IMR-90 (cell line): ENCODE data around the gene TMEM263. TPM values are rescaled to one million over a fixed set of nuclear protein-coding genes. Genes with fewer than 3 reads are reported as not detected.

Experiments used
- ATAC-seq: fragments of 200-7000 bp; cut with Tn5 transposase; 2 replicates; pipeline ENCODE4 v1.9.1; 2020; ENCODE audit warnings: low read depth, mild to moderate bottlenecking, moderate library complexity
- BruUV-seq: library from RNA; stranded (reverse); fragments of 400-500 nt; replicated peaks from 2 replicates; lab custom pipeline; 2021; lab: Mats Ljungman, UMichigan
- CTCF ChIA-PET: fragments of 300-600 bp; formaldehyde crosslinking; extraction: SDS; loops from one replicate; lab custom pipeline; 2021; ENCODE audit warnings: antibody characterized with exemption; lab: Yijun Ruan, JAX
- POLR2A ChIA-PET: fragments of 300-600 bp; sonication (Branson Sonifier 250); formaldehyde crosslinking; loops from one replicate; lab custom pipeline; 2022; ENCODE audit warnings: antibody characterized with exemption; ENCODE audit not compliant: unreplicated experiment; lab: Charles Lee
- DNase-seq: peaks from one replicate; pipeline ENCODE4 v3.0.0; 2013
- H2AFZ ChIP-seq: replicated peaks from 2 replicates; pipeline ENCODE3; 2013; ENCODE audit warnings: low read length, mild to moderate bottlenecking; ENCODE audit not compliant: poor library complexity
- H2AK5ac ChIP-seq: 2 replicates; pipeline ENCODE4 v1.6.1; 2013; ENCODE audit warnings: low read depth, low read length, inconsistent platforms
- H2AK9ac ChIP-seq: replicated peaks from 2 replicates; pipeline ENCODE3; 2013; ENCODE audit warnings: mild to moderate bottlenecking, low read depth, low read length, moderate library complexity; ENCODE audit not compliant: poor library complexity
- H2BK120ac ChIP-seq: 2 replicates; pipeline ENCODE4 v1.6.1; 2013; ENCODE audit warnings: low read depth, low read length, inconsistent platforms
- H2BK15ac ChIP-seq: 3 replicates; pipeline ENCODE4 v1.6.1; 2013; ENCODE audit warnings: low read depth, low read length, inconsistent platforms
- H2BK20ac ChIP-seq: 2 replicates; pipeline ENCODE4 v1.6.1; 2013; ENCODE audit warnings: low read depth, mild to moderate bottlenecking, inconsistent platforms, low read length, moderate library complexity
- H2BK5ac ChIP-seq: 2 replicates; pipeline ENCODE4 v1.6.1; 2013; ENCODE audit warnings: mild to moderate bottlenecking, low read depth, low read length, inconsistent platforms; ENCODE audit not compliant: poor library complexity, severe bottlenecking
- H3K14ac ChIP-seq: replicated peaks from 2 replicates; pipeline ENCODE4 v1.6.1; 2013; ENCODE audit warnings: low read depth, low read length, inconsistent platforms
- H3K18ac ChIP-seq: 2 replicates; pipeline ENCODE4 v1.6.1; 2013; ENCODE audit warnings: low read depth, low read length, control low read depth
- H3K23ac ChIP-seq: 2 replicates; pipeline ENCODE4 v1.6.1; 2013; ENCODE audit warnings: low read depth, low read length, inconsistent platforms
- H3K27ac ChIP-seq: 2 replicates; pipeline ENCODE4 v1.5.1; 2013; ENCODE audit warnings: mild to moderate bottlenecking, control low read depth, low read length; ENCODE audit not compliant: insufficient read depth
- H3K27me3 ChIP-seq: 2 replicates; pipeline ENCODE4 v1.6.1; 2013; ENCODE audit warnings: low read length; ENCODE audit not compliant: control insufficient read depth, insufficient read depth
- H3K36me3 ChIP-seq: 2 replicates; pipeline ENCODE4 v1.6.1; 2013; ENCODE audit warnings: low read length, mixed read lengths; ENCODE audit not compliant: control insufficient read depth, insufficient read depth
- H3K4ac ChIP-seq: 2 replicates; pipeline ENCODE4 v1.6.1; 2013; ENCODE audit warnings: low read depth, low read length, inconsistent platforms
- H3K4me1 ChIP-seq: 2 replicates; pipeline ENCODE4 v1.6.1; 2013; ENCODE audit warnings: low read length, mixed read lengths; ENCODE audit not compliant: control insufficient read depth, insufficient read depth
- H3K4me2 ChIP-seq: 2 replicates; pipeline ENCODE4 v1.6.1; 2013; ENCODE audit warnings: low read depth, mild to moderate bottlenecking, control low read depth, low read length, moderate library complexity
- H3K4me3 ChIP-seq: 2 replicates; pipeline ENCODE4 v1.5.1; 2013; ENCODE audit warnings: low read depth, mild to moderate bottlenecking, control low read depth, low read length, moderate library complexity; ENCODE audit not compliant: insufficient read depth
- H3K56ac ChIP-seq: 2 replicates; pipeline ENCODE4 v1.6.1; 2013; ENCODE audit warnings: low read length, inconsistent platforms; ENCODE audit not compliant: insufficient read depth; ENCODE audit errors: extremely low read depth
- H3K79me1 ChIP-seq, 2 experiments: 2 replicates each; pipeline ENCODE4 v1.6.1; 2013; ENCODE audit warnings: low read length in 2 of 2, inconsistent platforms in 1 of 2, low read depth in 1 of 2
- H3K9ac ChIP-seq: 2 replicates; pipeline ENCODE4 v1.6.1; 2013; ENCODE audit warnings: low read depth, low read length, control low read depth
- H3K9me1 ChIP-seq: 2 replicates; pipeline ENCODE4 v1.6.1; 2013; ENCODE audit warnings: low read length, inconsistent platforms; ENCODE audit not compliant: insufficient read depth
- H3K9me3 ChIP-seq: 2 replicates; pipeline ENCODE4 v1.6.1; 2013; ENCODE audit warnings: low read length; ENCODE audit not compliant: control insufficient read depth, insufficient read depth
- H4K20me1 ChIP-seq: 2 replicates; pipeline ENCODE4 v1.6.1; 2013; ENCODE audit warnings: low read length, inconsistent platforms; ENCODE audit not compliant: insufficient read depth
- H4K5ac ChIP-seq: 2 replicates; pipeline ENCODE4 v1.6.1; 2013; ENCODE audit warnings: mild to moderate bottlenecking, low read depth, low read length, control low read depth
- H4K8ac ChIP-seq, 2 experiments: 2 replicates each; pipeline ENCODE4 v1.6.1; 2013; ENCODE audit warnings: low read depth in 2 of 2, low read length in 2 of 2, control low read depth in 1 of 2, inconsistent platforms in 1 of 2
- H4K91ac ChIP-seq: 2 replicates; pipeline ENCODE4 v1.6.1; 2013; ENCODE audit warnings: low read depth, low read length, inconsistent platforms; ENCODE audit not compliant: insufficient read depth
- CHD1 ChIP-seq: IDR thresholded peaks from 2 replicates; pipeline ENCODE4 v1.6.1; 2012; ENCODE audit warnings: low read depth, low read length, improper control_type of control experiment
- MAFK ChIP-seq: IDR thresholded peaks from 2 replicates; pipeline ENCODE4 v1.6.1; 2012; ENCODE audit warnings: low read depth, low read length, improper control_type of control experiment
- RFX5 ChIP-seq: IDR thresholded peaks from 2 replicates; pipeline ENCODE4 v1.8.0; 2012; ENCODE audit warnings: low read depth, mild to moderate bottlenecking, low read length, moderate library complexity
- WGBS, 2 experiments: methylation state at CpG; one replicate each; pipeline versions ENCODE4 v1.1.5 to v1.1.7; 2013; ENCODE audit warnings: missing lambda C conversion rate in 2 of 2; ENCODE audit not compliant: insufficient read length in 1 of 2; ENCODE audit errors: extremely low coverage in 2 of 2; 5-methylcytosine and 5-hydroxymethylcytosine counted together
- dilution Hi-C: fragments of 300-500 bp; cut with HindIII; formaldehyde crosslinking; loops from one replicate; pipeline ENCODE4 v1.14.3; 2018; ENCODE audit warnings: low sequenced_read_pairs; ENCODE audit not compliant: unreplicated experiment
- in situ Hi-C: fragments of 300-500 bp; cut with MboI; formaldehyde crosslinking; loops from 3 replicates; pipeline ENCODE4 v1.14.3; 2019; ENCODE audit warnings: low sequenced_read_pairs, inconsistent platforms, mixed read lengths
- intact Hi-C: fragments of 100-400 bp; cut with micrococcal nuclease; formaldehyde crosslinking; loops from 2 replicates; pipeline ENCODE4 v1.10.0; 2022
- polyA plus RNA-seq, 3 experiments: library from polyadenylated mRNA; depleted of rRNA; stranded (reverse); fragments of >200 nt; gene quantifications; 2 replicates each; pipeline ENCODE4 v1.2.3, GENCODE V29; 2012; ENCODE audit warnings: low replicate concordance in 1 of 3
- total RNA-seq: library from RNA; depleted of rRNA; stranded (reverse); fragments of >200 nt; gene quantifications from 2 replicates; pipeline ENCODE4 v1.2.3, GENCODE V29; 2012

TMEM263 gene
- total and polyA plus RNA-seq, 2 of the 4 experiments (the other 2 are of a cell fraction), result 47.9 to 99.7 TPM

- no peaks in the 10 kb centered on the region for H4K20me1 ChIP-seq
- no TSS peak for BruUV-seq
- H3K9me1 ChIP-seq, result no peaks in the 10 kb centered on the region
- no peak overlapping the region for H3K27ac ChIP-seq
- no peaks in the 10 kb centered on the region for H3K27me3 ChIP-seq
- H3K4me3 ChIP-seq, result no peak overlapping the region
- H4K8ac ChIP-seq, result no peak overlapping the region
- in situ Hi-C loops, result no loop called here
- H3K23ac ChIP-seq, result no peak overlapping the region
- no peak overlapping the region for H2AFZ ChIP-seq
- no peaks in the 10 kb centered on the region for H3K9me3 ChIP-seq
- H3K14ac ChIP-seq, result no peak overlapping the region
- CTCF ChIA-PET, result no interaction called here
- H3K36me3 ChIP-seq, result peaks cover 1% of the 10 kb centered on the region; the same call in 1 of the 2 replicates
- no peak overlapping the region for H3K4me2 ChIP-seq
- no peak overlapping the region for H3K18ac ChIP-seq
- no peak overlapping the region for H4K5ac ChIP-seq
- DNase-seq, result no peak
- H3K79me1 ChIP-seq, result peaks cover 0 to 2% of the 10 kb centered on the region in 2 experiments; a peak in 2 of 4 replicates
- TF ChIP-seq MAFK (no peak), RFX5 (no peak), CHD1 (no peak)
- H3K56ac ChIP-seq, result no peak overlapping the region
- H3K9ac ChIP-seq, result no peak overlapping the region
- no peak overlapping the region for H2BK20ac ChIP-seq
- H2BK15ac ChIP-seq, result no peak overlapping the region
- dilution Hi-C loops, result no loop called here
- H3K4ac ChIP-seq, result no peak overlapping the region
- ATAC-seq, result no peak
- intact Hi-C loops, result no loop called here
- no peaks in the 10 kb centered on the region for H3K4me1 ChIP-seq
- no peak overlapping the region for H2BK120ac ChIP-seq
- POLR2A ChIA-PET, result no interaction called here
- H4K91ac ChIP-seq, result no peak overlapping the region
- H2AK9ac ChIP-seq, result no peak overlapping the region
- no peak overlapping the region for H2BK5ac ChIP-seq
- no peak overlapping the region for H2AK5ac ChIP-seq
- no CpG with 5 or more reads among the region's 2 CpGs for WGBS, 2 experiments
Measured at GRCh38 chr12:107011519-107011918, 55.8 kb downstream of the TMEM263 start.
